Activated CD8-positive, alpha-beta memory T cell treated with anti-CD3 and anti-CD28 coated beads, Interleukin-2, amount 50 U/mL, for 24 hours (primary cell): Measurements from ENCODE around the gene AP3D1.
A peak's percentile ranks its signal among the peaks of the same experiment; 100 is the strongest.
"Not testable (repeated sequence)": the region's sequence is repeated elsewhere in the genome, so short reads cannot be mapped to it uniquely, and the experiment has no call there.

Experiments used
- DNase-seq: peaks from one replicate; pipeline ENCODE4 v3.0.0-alpha.2; 2020; ENCODE audit errors: extremely low read depth

The AP3D1 gene

GRCh38 chr19:2151339-2152229 lies at the start of gene AP3D1:
Gene AP3D1 (minus strand): TSS chr19:2151566. CDS start chr19:2151334, 232 bp downstream.
- DNase-seq = peak; percentile 99

GRCh38 chr19:2200624-2201294 lies 49.4 kb upstream of the AP3D1 start:
- not testable (repeated sequence) for DNase-seq

GRCh38 chr19:2199861-2200623 lies 48.7 kb upstream of the AP3D1 start:
- DNase-seq = no peak

- no peak for DNase-seq
Observed at GRCh38 chr19:2199215-2199614, 47.8 kb upstream of the AP3D1 start.

GRCh38 chr19:2198317-2198716 lies 47.0 kb upstream of the AP3D1 start:
- DNase-seq = no peak

GRCh38 chr19:2197270-2197669 lies 45.9 kb upstream of the AP3D1 start:
- no peak for DNase-seq

DNA sequence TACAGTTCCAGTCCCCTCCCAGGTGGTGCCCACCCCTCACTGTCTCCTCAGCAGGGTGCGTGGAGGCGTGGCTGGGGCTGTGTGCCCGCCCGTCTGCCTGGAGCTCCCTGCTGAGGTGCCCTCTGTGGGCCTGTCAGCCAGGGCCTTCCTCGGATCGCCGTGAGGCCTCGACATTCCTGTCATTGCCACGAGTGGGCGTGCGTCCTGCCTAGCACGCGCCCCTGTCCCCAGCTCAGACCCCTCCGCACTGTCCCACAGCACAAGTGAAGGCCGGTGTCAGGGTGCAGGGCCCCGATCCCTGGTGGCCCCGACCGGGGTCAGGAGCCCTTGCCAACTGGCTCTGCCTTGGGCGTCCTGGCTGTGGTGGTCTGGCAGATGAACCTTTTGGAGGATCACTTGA lies 44.5 kb upstream of the AP3D1 start:
- DNase-seq = no peak

- DNase-seq = no peak
Observed at GRCh38 chr19:2195361-2195760, 44.0 kb upstream of the AP3D1 start.

DNA sequence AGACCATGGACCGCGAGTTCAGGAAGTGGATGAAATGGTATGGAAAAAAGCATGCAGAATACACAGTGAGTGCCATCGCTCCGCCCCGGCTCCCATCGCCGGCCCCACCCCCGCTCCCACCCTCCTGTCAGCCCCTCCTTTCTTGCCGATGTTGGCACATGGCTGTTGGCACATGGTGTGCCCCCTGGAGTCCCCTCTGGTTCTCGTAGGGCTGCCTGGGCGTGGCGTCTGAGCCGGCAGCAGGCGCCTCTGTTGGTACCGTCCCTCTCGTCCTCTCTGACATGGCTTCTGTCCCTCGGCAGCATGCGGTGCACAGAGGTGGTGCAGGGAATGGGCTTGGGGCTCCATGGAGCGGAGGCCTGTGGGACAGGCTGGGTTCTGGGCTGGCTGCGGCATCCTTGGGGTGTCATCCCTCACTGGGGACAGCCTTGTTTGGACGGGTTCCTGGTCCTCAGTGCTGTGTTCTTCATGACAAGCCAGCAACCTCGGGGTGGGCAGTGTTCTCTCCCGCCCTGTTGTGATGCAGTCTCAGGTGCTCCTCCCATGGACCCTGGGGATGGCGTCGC lies 43.2 kb upstream of the AP3D1 start:
- DNase-seq = no peak

GRCh38 chr19:2193807-2194206 lies 42.4 kb upstream of the AP3D1 start:
- no peak for DNase-seq

DNA sequence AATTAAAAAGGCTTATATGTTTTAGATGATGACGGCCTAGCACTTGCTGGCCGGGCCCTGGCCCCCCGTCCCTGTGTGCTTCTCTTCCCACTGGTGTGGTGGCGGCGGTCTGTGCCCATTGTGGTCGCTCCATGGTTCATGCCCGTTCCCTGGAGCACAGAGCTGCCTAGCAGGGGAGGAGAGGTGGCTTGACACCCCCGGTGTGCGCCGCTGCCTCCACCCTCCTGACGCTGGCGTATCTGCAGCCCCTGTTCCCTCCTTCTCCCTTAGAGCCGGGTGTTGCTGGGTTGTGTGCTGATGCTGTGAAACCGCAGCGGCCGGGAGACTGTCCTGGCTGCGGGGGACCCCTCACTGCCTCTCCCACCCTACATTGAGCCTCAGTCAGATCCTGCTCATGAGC lies 41.5 kb upstream of the AP3D1 start:
- DNase-seq = no peak

DNA sequence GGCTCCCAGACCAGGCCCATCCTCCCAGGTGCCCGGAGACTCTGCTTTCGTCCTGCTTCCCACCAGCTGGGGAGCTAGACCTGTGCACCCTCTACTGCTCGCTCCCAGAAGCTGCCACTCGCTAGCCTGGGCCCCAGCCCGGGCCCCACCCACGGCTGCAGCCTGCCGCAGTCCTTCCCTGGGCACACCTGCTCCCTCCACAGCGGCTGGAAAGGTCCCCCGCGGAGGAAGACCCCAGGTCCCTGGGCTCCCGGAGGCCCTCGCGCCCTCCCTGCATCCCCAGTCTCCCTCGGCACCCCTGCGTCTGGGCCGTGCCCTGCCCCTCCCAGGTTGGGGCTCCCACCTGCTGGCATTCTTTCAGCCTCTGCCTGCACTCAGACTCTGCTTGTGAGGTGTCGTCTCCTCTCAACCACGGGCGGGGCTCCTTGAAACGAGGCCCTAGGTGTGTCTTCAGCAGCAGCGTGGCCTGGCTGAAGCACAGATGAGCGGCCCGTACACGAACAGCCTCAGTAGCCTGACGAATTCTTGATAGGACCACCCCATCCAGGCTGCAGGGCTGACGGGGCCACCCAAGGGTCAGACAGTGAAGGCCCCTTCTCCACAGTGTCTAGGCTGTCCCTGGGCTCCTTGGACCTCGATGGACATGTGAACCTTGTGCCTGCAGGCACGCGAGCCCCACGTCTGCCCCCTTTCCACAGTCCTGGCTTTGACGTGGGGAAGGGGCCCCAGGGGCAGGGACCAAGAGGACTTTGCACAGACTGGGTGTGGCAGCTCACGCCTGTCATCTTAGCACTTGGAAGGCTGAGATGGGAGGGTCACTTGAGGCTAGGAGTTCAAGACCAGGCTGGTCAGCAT lies 40.3 kb upstream of the AP3D1 start:
- no peak for DNase-seq

DNA sequence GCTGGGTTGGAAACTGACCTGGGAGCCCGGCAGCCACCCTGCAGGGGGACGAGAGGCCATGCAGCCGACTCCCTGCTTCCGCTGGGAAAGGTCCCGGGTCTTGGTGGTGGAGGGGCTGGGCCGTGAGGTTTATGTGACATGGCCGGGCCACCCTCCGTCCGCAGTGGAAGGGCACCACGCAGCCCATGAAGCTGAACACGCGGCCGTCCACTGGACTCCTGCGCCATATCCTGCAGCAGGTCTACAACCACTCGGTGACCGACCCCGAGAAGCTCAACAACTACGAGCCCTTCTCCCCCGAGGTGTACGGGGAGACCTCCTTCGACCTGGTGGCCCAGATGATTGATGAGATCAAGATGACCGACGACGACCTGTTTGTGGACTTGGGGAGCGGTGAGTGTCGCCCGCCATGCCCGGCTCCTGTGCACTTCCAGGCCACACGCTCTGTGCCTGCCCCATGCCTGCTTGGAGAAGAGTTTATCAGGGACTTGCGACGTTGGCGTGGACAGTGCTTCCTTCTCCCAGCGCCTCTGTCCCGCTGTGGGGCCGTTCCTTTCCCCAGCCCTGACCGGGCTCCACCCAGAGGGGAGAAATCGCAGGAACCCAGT lies 39.6 kb upstream of the AP3D1 start:
- no peak for DNase-seq

- no peak for DNase-seq
Observed at GRCh38 chr19:2189880-2190279, 38.5 kb upstream of the AP3D1 start.

DNA sequence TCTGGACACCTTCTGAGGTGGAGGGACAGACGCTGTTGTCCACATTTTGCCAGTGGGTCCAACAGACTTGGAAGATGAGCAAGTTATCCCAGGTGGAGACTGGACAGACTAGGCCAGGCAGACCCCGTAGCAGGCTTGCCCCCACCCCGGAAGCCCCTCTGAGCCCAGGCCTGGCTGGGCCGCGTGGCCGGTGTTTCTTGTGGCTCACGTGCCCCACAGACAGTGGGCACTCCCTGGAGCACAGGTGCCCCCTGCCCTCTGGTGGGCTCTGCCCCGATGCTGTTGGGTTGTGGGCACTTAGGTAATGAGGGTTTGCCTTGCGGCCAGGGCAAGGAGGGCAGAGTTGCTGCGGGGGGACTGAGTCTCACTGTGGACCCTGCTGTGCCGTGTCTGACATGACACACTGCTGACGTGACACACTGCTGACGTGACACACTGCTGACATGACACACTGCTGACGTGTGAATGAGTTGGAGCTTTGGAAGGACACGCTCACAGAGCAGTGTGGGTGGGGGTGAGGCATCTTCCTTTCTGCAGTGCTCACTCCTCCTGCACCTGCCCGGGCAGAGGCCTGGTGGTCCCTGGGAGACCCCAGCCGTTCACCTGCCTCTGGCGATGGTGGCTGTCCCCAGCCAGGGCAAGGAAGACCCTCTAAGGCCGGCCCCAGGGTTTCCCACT lies 37.5 kb upstream of the AP3D1 start:
- no peak for DNase-seq

DNA sequence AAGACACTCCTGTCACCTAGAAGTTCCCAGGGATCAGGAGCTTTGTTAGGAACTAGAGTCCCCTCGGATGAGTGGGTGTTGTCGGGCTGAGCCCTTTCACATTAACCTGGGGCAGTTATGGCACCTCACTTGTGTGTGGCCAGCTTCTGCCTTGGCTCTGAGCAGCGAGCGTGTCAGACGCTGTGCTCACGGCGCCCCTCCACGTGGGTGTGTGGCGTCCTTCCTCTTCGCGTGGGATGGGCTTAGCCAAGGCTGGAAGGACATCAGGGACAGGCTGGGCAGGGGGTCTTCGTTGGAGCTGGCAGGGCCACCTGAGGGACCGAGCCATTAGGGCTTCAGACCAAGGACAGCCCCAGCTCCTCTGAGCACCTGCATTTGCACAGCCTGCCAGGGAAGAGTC lies 35.8 kb upstream of the AP3D1 start:
- DNase-seq = no peak

- no peak for DNase-seq
Observed at GRCh38 chr19:2186071-2186846, 34.9 kb upstream of the AP3D1 start.

- DNase-seq = no peak
Observed at GRCh38 chr19:2185734-2186070, 34.3 kb upstream of the AP3D1 start.

DNA sequence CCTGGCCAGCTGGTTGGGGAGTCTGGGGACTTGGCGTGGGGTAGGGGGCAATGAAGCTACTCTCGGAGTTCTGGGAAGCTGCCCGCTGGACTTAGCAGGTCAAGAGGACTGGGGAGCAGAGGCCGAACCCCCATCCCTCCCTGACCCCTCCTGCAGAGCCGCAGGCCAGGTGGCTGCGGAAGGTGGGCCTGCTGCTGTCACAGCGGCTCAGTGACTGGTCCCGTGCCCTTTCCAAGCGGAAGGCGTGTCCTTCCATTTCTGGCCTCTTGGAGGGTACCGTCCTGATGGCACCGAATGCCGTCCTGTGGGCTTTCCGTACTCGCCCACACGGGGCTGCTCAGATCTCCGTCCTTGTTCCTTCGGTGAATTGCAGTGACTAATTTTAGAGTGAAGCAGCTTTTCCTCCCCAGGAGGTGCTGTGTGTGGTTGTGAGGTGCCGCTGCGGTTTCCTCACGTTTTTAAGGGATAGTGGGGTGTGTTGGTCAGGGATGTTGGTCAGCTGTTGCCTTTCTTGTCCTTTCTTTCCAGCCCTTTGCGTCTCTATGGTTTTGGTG lies 33.1 kb upstream of the AP3D1 start:
- DNase-seq = no peak
